MM.1S (cell line): ENCODE data around the gene FARP1.

Source experiments
- CTCF ChIP-seq: fragments of 300-600 bp; sonication (generic); IDR thresholded peaks from 2 replicates; pipeline ENCODE4 v1.5.1; 2016; ENCODE audit warnings: antibody characterized with exemption, low read length, mixed read lengths
- EZH2 ChIP-seq: fragments of 300-600 bp; sonication (generic); optimal IDR thresholded peaks from 2 replicates; pipeline ENCODE3; 2017; ENCODE audit warnings: low read depth, mild to moderate bottlenecking, antibody characterized with exemption, low read length, mixed read lengths

GRCh38 chr13:98429977-98430736, 287.3 kb downstream of the FARP1 start:
- TF ChIP-seq CTCF = no peak
- no peak for TF ChIP-seq EZH2
